Measurements from ENCODE around the gene CLMN. TPM values are rescaled to one million over a fixed set of nuclear protein-coding genes. Genes with fewer than 3 reads are reported as not detected.

CLMN gene
- polyA plus RNA-seq, 3 donors: 22.0 to 33.7 (median 23.2) TPM

DNA sequence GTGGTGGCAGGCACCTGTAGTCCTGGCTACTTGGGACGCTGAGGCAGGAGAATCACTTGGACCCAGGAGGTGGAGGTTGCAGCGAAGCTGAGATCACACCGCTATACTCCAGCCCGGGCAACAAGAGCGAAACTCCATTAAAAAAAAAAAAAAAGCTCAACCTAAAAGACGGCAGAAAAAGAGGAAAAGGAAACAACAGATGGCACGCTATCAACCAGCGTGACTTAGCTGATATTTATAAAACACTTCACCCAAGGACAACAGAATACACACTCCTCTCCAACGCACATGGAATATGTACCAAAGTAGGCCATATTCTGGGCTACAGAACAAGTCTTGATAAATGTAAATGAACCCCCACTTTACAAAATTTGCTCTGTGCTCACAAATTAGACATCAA lies 34.0 kb upstream of the CLMN start:
- intact Hi-C loops (cut with micrococcal nuclease): no loop called here
- no peaks in the 10 kb centered on the region for H3K36me3 ChIP-seq (replicated peaks in 1 of 2; ENCODE audit: control insufficient read depth in 1 of 2, insufficient read depth in 2 of 2, low read length in 2 of 2)
- no CpG with 5 or more reads among the region's 9 CpGs for WGBS (ENCODE audit: insufficient coverage)

DNA sequence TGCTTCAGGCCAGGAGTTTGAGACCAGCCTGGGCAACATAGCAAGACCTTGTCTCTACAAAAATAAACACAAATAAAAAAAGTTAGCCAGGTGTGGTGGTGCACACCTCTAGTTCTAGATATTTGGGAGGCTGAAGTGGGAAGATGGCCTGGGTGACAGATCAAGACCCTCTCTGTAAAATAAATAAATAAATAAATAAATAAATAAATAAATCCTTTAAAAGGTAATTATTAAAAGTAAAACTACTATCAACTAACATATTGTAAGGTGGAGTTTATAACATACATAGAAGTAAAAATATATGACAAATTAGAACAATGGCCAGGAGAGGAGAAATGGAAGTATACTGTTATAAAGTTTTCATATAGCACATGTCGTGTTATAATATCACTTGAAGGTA lies 33.3 kb upstream of the CLMN start:
- Histone ChIP-seq H3K4me3 (replicated peaks in 1 of 3; ENCODE audit: low read depth in 2 of 3, low read length in 3 of 3) (no peak overlapping the region), H3K27ac (ENCODE audit: low read depth in 1 of 2, low read length in 2 of 2) (no peak overlapping the region), H4K20me1 (ENCODE audit: insufficient read depth, low read length) (no peaks in the 10 kb centered on the region), H2AFZ (ENCODE audit: insufficient read depth, low read depth, low read length, poor library complexity, severe bottlenecking) (no peak overlapping the region), H3K4me2 (replicated peaks; ENCODE audit: extremely low read depth, low read length, poor library complexity, severe bottlenecking) (no peak overlapping the region), H3K9ac (ENCODE audit: insufficient read depth, low read length, poor library complexity, severe bottlenecking) (no peak overlapping the region), H3K36me3 (replicated peaks in 1 of 2; ENCODE audit: control insufficient read depth in 1 of 2, insufficient read depth in 2 of 2, low read length in 2 of 2) (no peaks in the 10 kb centered on the region), H3K27me3 (ENCODE audit: control insufficient read depth in 2 of 2, insufficient read depth in 2 of 2, low read length in 2 of 2) (peaks cover 0 to 2% of the 10 kb centered on the region in 2 donors), H3K4me1 (ENCODE audit: control insufficient read depth in 1 of 2, insufficient read depth in 2 of 2, low read length in 2 of 2) (no peaks in the 10 kb centered on the region), H3K9me3 (replicated peaks in 1 of 2; ENCODE audit: control insufficient read depth in 1 of 2, insufficient read depth in 1 of 2, low read length in 2 of 2) (peaks cover 5% of the 10 kb centered on the region in 2 donors), H3K79me2 (ENCODE audit: insufficient read depth, low read length) (no peaks in the 10 kb centered on the region)
- no peaks in the 10 kb centered on the region for H3K36me3 Mint-ChIP-seq
- no peak for DNase-seq
- no CpG with 5 or more reads among the region's 1 CpG for WGBS (ENCODE audit: insufficient coverage)
- H3K9me3 Mint-ChIP-seq: peaks cover 4 to 19% (median 10%) of the 10 kb centered on the region in 7 donors
- peaks cover 6% of the 10 kb centered on the region for H3K4me1 Mint-ChIP-seq
- intact Hi-C loops (cut with micrococcal nuclease): no loop called here
- no peak overlapping the region for H3K27ac Mint-ChIP-seq
- TF ChIP-seq, protein P1, sequence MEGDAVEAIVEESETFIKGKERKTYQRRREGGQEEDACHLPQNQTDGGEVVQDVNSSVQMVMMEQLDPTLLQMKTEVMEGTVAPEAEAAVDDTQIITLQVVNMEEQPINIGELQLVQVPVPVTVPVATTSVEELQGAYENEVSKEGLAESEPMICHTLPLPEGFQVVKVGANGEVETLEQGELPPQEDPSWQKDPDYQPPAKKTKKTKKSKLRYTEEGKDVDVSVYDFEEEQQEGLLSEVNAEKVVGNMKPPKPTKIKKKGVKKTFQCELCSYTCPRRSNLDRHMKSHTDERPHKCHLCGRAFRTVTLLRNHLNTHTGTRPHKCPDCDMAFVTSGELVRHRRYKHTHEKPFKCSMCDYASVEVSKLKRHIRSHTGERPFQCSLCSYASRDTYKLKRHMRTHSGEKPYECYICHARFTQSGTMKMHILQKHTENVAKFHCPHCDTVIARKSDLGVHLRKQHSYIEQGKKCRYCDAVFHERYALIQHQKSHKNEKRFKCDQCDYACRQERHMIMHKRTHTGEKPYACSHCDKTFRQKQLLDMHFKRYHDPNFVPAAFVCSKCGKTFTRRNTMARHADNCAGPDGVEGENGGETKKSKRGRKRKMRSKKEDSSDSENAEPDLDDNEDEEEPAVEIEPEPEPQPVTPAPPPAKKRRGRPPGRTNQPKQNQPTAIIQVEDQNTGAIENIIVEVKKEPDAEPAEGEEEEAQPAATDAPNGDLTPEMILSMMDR (IDR thresholded peaks at IDR 0.05): no peak
- no peak overlapping the region for H3K4me3 Mint-ChIP-seq
- peaks cover 5 to 12% (median 9%) of the 10 kb centered on the region in 3 donors for H3K27me3 Mint-ChIP-seq (ENCODE audit: low read depth in 3 of 3)

More for the DNA sequence above, 34.0 kb upstream of the CLMN start:
- no peaks in the 10 kb centered on the region for H3K4me1 ChIP-seq (ENCODE audit: control insufficient read depth in 1 of 2, insufficient read depth in 2 of 2, low read length in 2 of 2)
- Mint-ChIP-seq H3K4me3 (peak overlapping the region in 1 of 2 donors; percentile 58), H3K4me1 (peaks cover 6% of the 10 kb centered on the region), H3K9me3 (peaks cover 4 to 19% (median 10%) of the 10 kb centered on the region in 7 donors), H3K27me3 (ENCODE audit: low read depth in 3 of 3) (peaks cover 6 to 10% (median 9%) of the 10 kb centered on the region in 3 donors), H3K36me3 (no peaks in the 10 kb centered on the region), H3K27ac (peak overlapping the region in 3 of 7 donors; percentile 39 to 77 (median 73))
- no peak overlapping the region for H2AFZ ChIP-seq (ENCODE audit: insufficient read depth, low read depth, low read length, poor library complexity, severe bottlenecking)
- no peak overlapping the region for H3K4me2 ChIP-seq (replicated peaks; ENCODE audit: extremely low read depth, low read length, poor library complexity, severe bottlenecking)
- peaks cover 5% of the 10 kb centered on the region in 2 donors for H3K9me3 ChIP-seq (replicated peaks in 1 of 2; ENCODE audit: control insufficient read depth in 1 of 2, insufficient read depth in 1 of 2, low read length in 2 of 2)
- H3K79me2 ChIP-seq (ENCODE audit: insufficient read depth, low read length): no peaks in the 10 kb centered on the region
- no peak overlapping the region for H3K27ac ChIP-seq (ENCODE audit: low read depth in 1 of 2, low read length in 2 of 2)
- peak in 2 of 3 donors; percentile 46 to 72 for DNase-seq
- H4K20me1 ChIP-seq (ENCODE audit: insufficient read depth, low read length): no peaks in the 10 kb centered on the region
- H3K4me3 ChIP-seq (replicated peaks in 1 of 3; ENCODE audit: low read depth in 2 of 3, low read length in 3 of 3): no peak overlapping the region
- peaks cover 0 to 2% of the 10 kb centered on the region in 2 donors for H3K27me3 ChIP-seq (ENCODE audit: control insufficient read depth in 2 of 2, insufficient read depth in 2 of 2, low read length in 2 of 2)
- TF ChIP-seq, protein P1 (IDR thresholded peaks at IDR 0.05): no peak
- H3K9ac ChIP-seq (ENCODE audit: insufficient read depth, low read length, poor library complexity, severe bottlenecking): no peak overlapping the region
